Body of pancreas (tissue), 4 donors: ENCODE measurements around the gene MRPS14.

Source experiments
- POLR2A ChIP-seq, 3 donors: fragments of 450-650 bp; IDR thresholded peaks; one replicate each; pipeline ENCODE4 v1.6.1; 2016; ENCODE audit warnings: antibody characterized with exemption in 3 of 3, mild to moderate bottlenecking in 2 of 3
- TF ChIP-seq, protein P1 (sequence below), 7 experiments: fragments of 450-650 bp in 4 of 7; fragments of 200-600 bp in 3 of 7; sonication (generic) in 3 of 7; IDR thresholded peaks; one replicate each; pipeline ENCODE4 v1.5.1; 2016 to 2019; ENCODE audit warnings: antibody characterized with exemption in 7 of 7

DNA sequence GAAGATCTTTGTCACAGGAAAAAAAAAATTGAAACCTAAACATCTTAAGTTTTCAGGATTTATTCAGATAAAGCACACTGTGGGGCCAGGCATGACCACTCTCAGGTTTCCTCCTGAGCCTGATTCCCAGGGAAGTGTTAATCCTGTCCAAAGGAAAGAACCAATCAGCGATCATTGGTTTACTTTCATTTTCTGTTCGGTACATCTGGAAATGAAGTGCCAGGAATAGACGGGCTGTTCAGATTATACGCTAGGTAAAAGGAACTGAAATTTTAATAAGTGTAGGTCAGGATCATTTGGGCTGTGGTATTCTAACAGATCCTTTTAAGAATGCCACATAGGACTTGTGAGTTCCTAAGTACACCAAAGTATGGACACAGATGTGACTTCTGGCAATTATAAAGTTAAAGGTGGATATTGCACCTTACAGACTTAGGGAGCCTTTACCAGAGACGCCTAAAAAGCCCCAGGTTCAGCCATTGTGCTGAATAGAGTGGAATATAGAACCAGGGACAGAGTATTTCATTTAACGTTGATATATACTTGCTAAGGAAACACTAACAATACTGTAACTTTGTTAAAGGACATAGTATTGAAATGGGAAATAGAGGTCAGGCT lies 32.7 kb downstream of the MRPS14 start:
- TF ChIP-seq, protein P1, sequence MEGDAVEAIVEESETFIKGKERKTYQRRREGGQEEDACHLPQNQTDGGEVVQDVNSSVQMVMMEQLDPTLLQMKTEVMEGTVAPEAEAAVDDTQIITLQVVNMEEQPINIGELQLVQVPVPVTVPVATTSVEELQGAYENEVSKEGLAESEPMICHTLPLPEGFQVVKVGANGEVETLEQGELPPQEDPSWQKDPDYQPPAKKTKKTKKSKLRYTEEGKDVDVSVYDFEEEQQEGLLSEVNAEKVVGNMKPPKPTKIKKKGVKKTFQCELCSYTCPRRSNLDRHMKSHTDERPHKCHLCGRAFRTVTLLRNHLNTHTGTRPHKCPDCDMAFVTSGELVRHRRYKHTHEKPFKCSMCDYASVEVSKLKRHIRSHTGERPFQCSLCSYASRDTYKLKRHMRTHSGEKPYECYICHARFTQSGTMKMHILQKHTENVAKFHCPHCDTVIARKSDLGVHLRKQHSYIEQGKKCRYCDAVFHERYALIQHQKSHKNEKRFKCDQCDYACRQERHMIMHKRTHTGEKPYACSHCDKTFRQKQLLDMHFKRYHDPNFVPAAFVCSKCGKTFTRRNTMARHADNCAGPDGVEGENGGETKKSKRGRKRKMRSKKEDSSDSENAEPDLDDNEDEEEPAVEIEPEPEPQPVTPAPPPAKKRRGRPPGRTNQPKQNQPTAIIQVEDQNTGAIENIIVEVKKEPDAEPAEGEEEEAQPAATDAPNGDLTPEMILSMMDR (IDR thresholded peaks at IDR 0.05): no peak
- TF ChIP-seq POLR2A (IDR thresholded peaks at IDR 0.05): no peak
